HG03175 (cell line): ENCODE measurements around the gene HPN.
"Not testable (repeated sequence)": the region's sequence is repeated elsewhere in the genome, so short reads cannot be mapped to it uniquely, and the experiment has no call there.

ENCODE experiments used
- ATAC-seq: cut with Tn5 transposase; IDR thresholded peaks from one replicate; pipeline ENCODE4 v1.9.1; 2021; ENCODE audit warnings: mild to moderate bottlenecking, moderate library complexity; ENCODE audit not compliant: unreplicated experiment

Gene HPN

GRCh38 chr19:35008891-35009341 lies 32.6 kb upstream of the HPN start:
- no peak for ATAC-seq

GRCh38 chr19:35009424-35010415 lies 31.8 kb upstream of the HPN start:
- ATAC-seq: no peak

DNA sequence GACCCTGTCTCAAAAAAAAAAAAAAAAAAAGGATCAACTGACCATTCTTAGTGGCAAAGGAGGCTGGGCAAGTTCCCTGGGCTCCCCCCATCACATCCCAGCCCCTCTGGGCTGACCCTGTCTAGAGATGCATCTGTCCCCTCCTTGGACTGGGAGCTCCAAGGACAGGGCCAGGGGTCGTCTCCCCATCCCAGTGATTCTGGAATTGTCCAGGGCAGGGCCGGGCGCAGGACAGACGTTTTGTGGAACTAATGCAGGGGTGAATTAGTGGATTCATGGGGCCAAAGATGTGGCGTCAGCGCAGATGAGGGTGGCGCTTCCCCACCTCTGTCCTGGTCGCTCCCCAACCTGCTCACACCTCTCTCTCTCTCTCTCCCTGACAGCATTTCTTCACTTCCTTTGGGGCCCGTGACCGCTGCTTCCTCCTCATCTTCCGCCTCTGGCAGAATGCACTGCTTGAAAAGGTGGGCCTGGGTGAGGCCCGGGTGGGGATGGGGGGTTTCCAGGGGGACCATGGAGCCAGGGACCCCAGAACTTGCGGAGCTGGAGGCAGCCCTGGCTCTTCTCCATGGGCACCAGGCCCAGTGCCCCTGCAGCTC lies 30.3 kb upstream of the HPN start:
- ATAC-seq: no peak

- ATAC-seq: no peak
Observed at GRCh38 chr19:35011737-35012682, 29.5 kb upstream of the HPN start.

DNA sequence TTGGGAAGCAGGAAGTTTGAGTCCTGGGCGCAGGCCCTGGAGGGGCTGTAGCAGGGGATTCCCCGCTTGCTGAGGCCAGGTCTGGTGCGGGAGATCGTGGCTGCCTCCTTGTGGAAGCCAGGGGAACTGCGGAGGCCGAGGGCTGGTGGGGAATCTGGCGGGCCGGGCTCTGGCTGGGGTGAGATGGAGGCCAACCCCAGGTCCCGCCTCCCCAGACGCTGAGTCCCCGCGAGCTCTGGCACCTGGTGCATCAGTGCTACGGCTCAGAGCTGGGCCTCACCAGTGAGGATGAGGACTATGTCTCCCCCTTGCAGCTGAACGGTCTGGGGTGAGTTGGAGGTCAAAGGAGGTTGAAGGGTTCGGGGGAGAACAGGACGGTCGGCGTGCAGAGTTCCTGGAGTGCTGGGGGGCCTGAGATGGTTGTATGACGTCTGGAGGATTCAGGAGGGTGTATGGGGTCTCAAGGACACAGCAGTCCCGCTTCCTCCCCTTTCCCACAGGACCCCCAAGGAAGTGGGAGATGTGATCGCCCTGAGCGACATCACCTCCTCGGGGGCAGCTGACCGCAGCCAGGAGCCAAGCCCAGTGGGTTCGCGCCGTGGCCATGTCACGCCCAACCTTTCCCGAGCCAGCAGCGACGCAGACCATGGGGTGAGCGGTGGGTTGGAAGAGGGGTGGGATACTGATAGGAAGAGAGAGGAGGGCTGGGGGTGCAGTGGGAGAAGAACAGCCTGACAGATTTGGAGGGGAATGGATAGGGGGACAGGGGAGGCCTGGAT lies 28.3 kb upstream of the HPN start:
- no peak for ATAC-seq

DNA sequence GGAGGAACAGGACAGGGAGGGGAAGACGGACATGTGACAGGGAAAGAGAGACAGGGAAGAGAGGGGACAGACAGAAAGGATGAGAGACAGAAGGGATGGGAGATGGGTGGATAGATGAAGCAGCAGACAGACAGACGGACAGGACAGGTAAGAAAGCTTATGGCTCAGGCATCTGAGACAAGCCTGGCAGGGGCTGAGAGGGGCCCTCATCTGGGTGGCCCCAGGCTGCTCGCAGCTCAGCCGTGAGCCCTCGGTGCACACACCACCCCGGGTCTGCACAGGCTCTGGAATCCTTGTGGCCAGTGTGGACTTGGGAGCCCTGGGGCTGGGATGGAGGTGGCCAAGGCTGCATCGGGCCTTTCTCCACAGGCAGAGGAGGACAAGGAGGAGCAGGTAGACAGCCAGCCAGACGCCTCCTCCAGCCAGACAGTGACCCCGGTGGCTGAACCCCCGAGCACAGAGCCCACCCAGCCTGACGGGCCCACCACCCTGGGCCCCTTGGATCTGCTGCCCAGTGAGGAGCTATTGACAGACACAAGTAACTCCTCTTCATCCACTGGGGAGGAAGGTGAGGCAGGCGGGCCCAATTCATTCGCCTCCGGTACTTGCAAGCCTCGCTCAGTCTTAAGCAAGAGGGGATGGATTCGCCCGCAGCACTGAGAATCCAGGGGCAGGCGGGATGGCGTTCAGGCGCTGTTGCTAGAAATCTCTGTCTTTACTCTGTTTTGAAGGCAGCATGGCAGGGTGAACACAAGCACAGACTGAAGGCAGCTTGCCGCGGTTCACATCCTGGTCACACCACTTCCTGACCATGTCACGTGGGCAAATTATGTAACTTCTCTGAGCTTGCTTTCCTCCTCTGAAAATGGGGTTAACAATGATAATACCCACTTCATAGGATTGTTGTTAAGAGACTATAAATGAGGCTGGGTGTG lies 27.4 kb upstream of the HPN start:
- ATAC-seq: no peak

- ATAC-seq: not testable (repeated sequence)
Observed at GRCh38 chr19:35014774-35015173, 26.7 kb upstream of the HPN start.

GRCh38 chr19:35015270-35015953 lies 26.1 kb upstream of the HPN start:
- no peak for ATAC-seq

GRCh38 chr19:35015954-35016351 lies 25.6 kb upstream of the HPN start:
- ATAC-seq: no peak

DNA sequence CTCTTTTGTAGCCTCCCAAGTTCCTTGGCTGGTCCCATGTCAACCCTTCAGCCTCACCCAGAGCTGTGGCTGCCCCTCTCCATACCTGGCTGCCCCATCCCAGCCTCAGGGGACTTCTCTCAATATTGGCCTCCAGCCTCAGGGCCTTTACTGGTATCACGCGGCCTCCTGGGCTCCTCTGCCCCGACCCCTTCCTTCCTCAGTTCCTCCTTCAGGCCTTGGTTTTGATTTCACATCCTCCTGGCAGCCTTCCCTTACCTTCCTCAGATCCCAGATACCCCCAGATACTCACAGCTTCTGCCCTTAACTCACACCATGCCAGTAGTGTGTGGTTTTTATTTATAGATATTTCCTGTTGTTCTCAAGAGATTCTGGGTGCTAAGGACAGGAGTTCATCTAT lies 24.0 kb upstream of the HPN start:
- no peak for ATAC-seq

DNA sequence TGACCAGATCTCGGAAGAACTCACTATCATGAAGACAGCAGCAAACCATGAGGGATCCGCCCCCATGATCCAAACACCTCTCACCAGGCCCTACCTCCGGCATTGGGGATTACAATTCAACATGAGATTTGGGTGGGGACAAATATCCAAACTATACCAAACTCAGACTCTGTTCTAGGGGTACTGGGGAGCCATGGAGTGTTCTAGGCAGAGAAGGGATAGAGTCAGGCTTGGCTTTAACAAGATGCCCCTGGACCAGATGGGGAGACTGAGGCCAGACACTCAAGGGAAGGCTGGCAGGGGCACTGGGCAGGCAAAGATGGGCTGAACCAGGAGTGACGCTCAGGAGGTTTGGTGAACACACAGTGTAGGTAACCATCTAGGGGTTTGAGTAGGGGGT lies 23.1 kb upstream of the HPN start:
- ATAC-seq: no peak

GRCh38 chr19:35019144-35019543 lies 22.4 kb upstream of the HPN start:
- no peak for ATAC-seq

GRCh38 chr19:35021016-35021415 lies 20.5 kb upstream of the HPN start:
- no peak for ATAC-seq

- no peak for ATAC-seq
Observed at GRCh38 chr19:35021596-35021995, 19.9 kb upstream of the HPN start.

DNA sequence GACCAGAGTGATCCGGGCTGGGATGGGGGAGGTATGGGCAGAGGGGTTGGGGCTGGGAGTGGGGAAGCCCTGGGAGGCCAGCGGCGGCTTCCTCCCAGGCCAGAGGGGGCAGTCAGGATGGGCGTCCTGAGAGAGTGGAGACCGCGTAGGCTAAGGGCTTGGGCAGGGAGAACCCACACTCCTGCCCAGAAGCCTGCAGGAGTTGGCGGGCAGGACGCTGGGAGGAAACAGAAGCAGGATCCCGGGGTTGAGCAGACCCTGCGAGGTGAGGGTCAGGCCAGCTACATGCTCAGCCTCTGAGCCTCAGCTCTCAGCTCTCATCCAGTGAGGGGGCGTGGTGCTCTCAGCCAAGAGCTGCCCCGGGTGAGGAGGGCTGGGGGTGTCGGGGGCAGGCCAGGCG lies 19.1 kb upstream of the HPN start:
- ATAC-seq: no peak

GRCh38 chr19:35023428-35023827 lies 18.1 kb upstream of the HPN start:
- ATAC-seq: no peak

- no peak for ATAC-seq
Observed at GRCh38 chr19:35024095-35024494, 17.4 kb upstream of the HPN start.

DNA sequence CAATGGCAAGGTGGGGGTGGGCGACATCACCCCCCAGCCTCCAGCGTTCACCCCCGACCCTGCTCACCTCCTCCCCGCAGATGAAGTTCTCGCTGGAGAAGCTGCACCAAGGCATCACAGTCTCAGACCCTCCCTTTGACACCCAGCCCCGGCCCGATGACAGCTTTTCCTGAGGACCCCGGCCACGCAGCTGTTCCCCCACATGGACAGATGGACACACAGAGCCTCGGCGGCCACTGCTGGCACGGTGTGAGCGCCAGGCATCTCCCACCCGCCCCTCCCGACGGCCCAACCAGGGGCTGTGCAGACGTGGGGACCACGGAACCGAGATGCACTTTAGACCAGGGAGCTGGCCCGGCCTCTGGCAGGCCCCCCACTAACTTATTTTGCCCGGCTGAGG lies 15.6 kb upstream of the HPN start:
- no peak for ATAC-seq

DNA sequence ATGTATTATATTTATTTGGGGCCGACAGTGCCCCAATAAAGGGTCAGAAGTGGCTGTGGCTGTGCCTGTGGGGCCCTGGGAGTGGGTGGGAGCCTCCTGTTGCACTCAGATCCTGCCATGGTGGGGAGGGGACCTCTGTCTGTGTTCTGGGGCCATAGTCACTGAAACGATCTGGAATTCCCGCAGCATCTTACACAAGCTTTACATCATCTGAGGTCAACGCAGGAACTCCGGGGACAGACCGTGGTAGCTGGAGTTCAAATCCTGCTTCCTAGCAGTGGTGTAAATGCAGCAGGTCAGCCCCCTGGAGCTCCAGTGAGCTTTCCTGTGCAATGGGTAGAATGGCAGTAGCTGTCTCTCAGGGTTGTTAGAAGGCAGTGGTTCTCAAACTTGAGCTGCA lies 15.1 kb upstream of the HPN start:
- ATAC-seq: no peak
